GM12892 (cell line): ENCODE data around the gene MYOC.
"Not testable (repeated sequence)": the region's sequence is repeated elsewhere in the genome, so short reads cannot be mapped to it uniquely, and the experiment has no call there.

Experiments used
- DNase-seq: peaks from one replicate; pipeline ENCODE4 v3.0.0; 2011; ENCODE audit not compliant: insufficient read length
- FAIRE-seq: peaks from 2 replicates; lab custom pipeline; 2011; peaks lifted over from hg19 to GRCh38; lab: Jason Lieb, UNC
- POLR2A ChIP-seq: IDR thresholded peaks from 2 replicates; pipeline ENCODE4 v1.6.1; 2011; ENCODE audit warnings: low read depth, low read length, control low read depth
- POLR2AphosphoS5 ChIP-seq: IDR thresholded peaks from 2 replicates; pipeline ENCODE4 v1.6.1; 2011; ENCODE audit warnings: low read depth, low read length, control low read depth
- TAF1 ChIP-seq: IDR thresholded peaks from 2 replicates; pipeline ENCODE4 v1.6.1; 2011; ENCODE audit warnings: low read depth, mild to moderate bottlenecking, control low read depth, low read length, borderline replicate concordance

Gene MYOC

GRCh38 chr1:171663854-171664575, 11.5 kb upstream of the MYOC start:
- no peak for DNase-seq
- TF ChIP-seq POLR2AphosphoS5 (no peak), TAF1 (no peak), POLR2A (no peak)
- no peak for FAIRE-seq

DNA sequence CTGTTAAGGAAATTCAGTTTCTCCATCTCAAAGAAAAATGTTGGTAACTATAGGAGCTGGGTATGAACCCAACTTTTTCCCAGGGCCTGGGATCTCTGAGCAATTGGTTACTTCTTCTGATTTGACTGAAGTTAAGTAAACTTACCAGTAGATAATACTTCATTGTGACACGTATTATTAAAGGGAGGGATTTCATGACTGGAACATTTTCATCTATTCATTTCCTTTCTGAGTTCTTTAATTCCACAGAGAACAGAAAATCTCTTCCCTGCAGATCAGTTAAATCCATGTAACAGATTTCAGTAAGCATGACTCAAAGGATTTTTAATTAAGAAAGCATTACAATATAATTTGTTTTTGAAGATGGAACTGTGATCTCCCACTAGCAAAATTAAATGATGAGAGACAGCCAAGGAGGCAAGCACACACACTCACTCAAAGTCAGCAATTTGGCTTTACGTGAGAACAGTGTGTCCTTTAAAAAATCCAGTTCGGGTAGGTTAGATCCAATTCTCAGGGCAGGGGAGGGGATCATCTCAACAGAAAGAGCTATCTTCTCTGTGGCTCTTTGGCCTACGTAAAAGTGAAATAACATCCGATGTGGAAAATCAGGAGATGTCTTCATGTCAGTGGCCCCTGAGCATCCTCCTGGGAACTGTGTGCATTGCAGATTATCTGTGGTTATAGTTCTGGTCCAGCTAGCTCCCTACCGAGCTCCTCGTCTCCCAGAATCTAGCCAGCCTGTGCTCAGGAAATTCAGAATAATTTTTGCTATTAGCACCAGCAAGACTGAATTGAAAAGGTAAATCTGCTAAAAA, 10.8 kb upstream of the MYOC start:
- FAIRE-seq (no peak), DNase-seq (no peak)
- TF ChIP-seq POLR2A (no peak), TAF1 (no peak), POLR2AphosphoS5 (no peak)

- TF ChIP-seq TAF1 (no peak), POLR2AphosphoS5 (no peak), POLR2A (no peak)
- no peak for FAIRE-seq
- no peak for DNase-seq
These were observed 8.7 kb upstream of the MYOC start for GRCh38 chr1:171661076-171661650.

DNA sequence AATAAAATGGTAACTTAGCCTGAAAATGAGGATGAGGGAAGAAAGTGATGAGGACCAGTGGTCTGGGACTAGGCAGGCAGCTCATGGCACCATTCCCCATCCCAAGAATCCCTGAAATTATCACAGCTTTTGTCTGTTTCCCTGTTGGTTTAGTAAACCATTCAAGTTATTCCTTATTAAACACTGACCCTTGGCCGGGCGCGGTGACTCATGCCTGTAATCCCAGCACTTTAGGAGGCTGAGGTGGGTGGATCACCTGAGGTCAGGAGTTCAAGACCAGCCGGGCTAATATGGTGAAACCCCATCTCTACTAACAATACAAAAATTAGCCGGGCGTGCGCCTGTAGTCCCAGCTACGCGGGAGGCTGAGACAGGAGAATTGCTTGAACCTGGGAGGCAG, 3.7 kb upstream of the MYOC start:
- DNase-seq, FAIRE-seq: not testable (repeated sequence)

GRCh38 chr1:171655746-171656116, 3.2 kb upstream of the MYOC start:
- DNase-seq (no peak), FAIRE-seq (no peak)
- TF ChIP-seq POLR2AphosphoS5: no peak
- TF ChIP-seq TAF1: no peak
- no peak for TF ChIP-seq POLR2A

DNA sequence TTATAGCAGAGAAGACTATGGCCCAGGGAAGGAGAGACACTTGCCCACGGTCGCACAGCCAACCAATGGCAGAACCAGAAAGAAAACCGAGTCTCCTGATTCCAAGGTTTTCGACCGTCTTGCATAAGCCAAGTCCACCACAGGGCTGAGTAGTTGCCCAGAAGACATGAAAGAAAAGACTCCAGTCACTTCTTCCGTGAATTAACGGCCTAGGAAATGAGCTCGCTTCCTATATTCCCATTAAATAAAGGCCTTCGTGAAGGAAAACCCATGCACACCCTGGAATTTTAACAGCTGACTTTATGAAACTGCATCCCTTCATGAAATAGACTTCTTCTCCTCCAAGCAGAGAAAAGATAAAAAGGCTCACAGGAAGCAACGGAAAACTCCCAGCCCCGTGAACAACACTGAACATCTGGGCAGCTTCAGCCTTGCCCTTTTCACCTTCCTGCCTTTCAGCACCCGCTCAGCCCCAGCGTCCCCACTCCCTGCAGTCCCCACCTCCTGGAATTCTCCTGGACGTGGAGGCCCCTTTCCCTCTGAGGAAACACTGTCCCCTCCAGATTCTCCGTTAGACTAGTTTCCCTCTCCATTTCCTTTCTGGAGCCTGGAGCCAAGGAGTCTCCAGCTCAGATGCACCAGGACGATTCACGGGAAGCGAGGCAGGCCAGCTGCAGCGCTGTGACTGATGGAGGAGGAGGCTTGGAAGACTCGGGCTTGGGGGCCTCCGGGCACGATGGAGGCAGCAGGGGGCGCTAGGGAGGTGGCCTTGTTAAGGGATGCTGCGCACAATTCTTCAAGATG, 2.7 kb upstream of the MYOC start:
- DNase-seq: peak; percentile 39
- TF ChIP-seq TAF1 (no peak), POLR2A (no peak), POLR2AphosphoS5 (no peak)
- peak; percentile 30 for FAIRE-seq

DNA sequence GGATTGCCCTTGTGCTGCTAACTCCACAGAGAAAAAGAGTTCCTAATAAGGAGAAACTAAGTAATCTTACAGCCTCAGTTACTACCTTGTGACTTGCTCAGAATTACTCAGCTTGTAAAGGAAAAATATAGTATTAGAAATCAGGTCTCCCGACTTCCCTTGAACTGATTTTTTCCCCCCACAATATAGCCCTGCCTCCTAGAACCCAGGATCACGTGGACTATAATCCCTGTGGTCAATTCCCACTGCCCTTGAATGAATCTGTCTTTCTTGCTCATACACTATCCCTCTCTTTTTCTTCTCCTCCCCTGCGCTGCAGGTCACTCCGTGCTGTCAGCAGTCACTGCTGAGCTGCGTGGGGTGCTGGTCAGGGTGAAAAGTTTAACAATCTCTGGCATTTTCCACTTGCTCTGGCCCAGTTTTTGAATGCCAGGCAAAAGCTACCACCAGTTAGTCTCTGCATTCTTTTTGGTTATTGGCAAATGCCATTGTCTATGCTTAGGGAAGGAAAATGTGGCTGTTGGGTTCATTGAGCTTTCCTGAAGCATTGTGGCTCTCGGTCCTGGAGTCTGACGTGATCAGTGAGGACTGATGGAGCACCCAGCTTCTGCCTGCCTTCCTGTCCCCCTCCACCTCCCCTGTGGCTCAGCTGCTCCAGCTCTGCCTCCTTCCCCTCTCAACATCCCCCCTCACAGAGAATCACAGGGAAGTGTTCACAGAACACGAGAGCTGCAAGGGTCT, 1.9 kb upstream of the MYOC start:
- TF ChIP-seq POLR2AphosphoS5 (no peak), TAF1 (no peak), POLR2A (no peak)
- no peak for DNase-seq
- no peak for FAIRE-seq

DNA sequence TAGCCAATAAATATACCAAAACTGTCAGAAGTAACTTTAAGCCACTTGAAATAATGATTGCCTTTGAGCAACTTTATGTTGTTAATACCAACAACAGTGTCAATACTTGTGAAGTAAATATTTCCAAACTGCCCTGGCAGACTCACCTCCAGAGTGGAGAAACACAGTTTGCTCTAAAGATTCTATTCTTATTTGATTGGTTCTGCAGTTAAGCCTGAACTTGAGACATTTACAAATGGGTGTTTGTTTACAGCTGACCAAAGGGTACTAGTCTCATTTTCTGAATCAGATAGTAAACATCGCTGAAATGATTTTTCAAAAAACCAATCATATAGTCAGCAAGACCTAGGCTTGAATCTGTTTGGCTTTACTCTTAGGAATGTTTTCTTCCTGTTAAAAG, 1.3 kb upstream of the MYOC start:
- no peak for DNase-seq
- FAIRE-seq: no peak
- no peak for TF ChIP-seq TAF1
- TF ChIP-seq POLR2A: no peak
- TF ChIP-seq POLR2AphosphoS5: no peak

DNA sequence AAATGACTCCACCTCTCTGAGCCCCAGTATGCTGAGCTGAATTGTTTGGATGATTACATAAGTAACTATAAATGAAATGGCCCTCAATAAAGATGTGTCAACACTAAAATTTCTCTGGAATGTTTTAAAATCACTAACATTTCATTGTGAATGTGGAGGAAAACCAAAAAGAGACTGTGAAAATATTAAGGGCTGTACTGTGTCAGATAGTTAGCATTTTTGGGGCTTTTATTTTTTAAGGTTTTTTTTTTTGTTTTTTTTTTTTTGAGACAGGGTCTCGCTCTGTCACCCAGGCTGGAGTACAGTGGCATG, 6.3 kb downstream of the MYOC start:
- no peak for TF ChIP-seq POLR2A
- TF ChIP-seq POLR2AphosphoS5: no peak
- no peak for TF ChIP-seq TAF1
- FAIRE-seq (no peak), DNase-seq (no peak)

GRCh38 chr1:171645553-171646248, 6.8 kb downstream of the MYOC start:
- FAIRE-seq (no peak), DNase-seq (no peak)
- no peak for TF ChIP-seq POLR2AphosphoS5
- TF ChIP-seq POLR2A: no peak
- no peak for TF ChIP-seq TAF1
